Naive B cell (primary cell): ENCODE results near the gene MYO1H. TPM values are rescaled to one million over a fixed set of nuclear protein-coding genes. Genes with fewer than 3 reads are reported as not detected.

Experiments used
- ATAC-seq, 2 donors: fragments of 150-1000 bp; cut with Tn5 transposase; 2 replicates each; pipeline ENCODE4 v1.10.0; 2021; ENCODE audit warnings: low read depth in 2 of 2, mild to moderate bottlenecking in 2 of 2, moderate library complexity in 2 of 2
- DNase-seq: peaks from one replicate; pipeline ENCODE4 v3.0.0; 2022
- H3K27ac Mint-ChIP-seq, 6 donors: one replicate each; pipeline ENCODE4 v1.8.0; 2020 to 2022; ENCODE audit warnings: mild to moderate bottlenecking in 6 of 6, mixed read lengths in 6 of 6, moderate library complexity in 5 of 6, inconsistent platforms in 2 of 6
- H3K27me3 Mint-ChIP-seq, 3 donors: one replicate each; pipeline ENCODE4 v1.8.0; 2021 to 2022; ENCODE audit warnings: mixed read lengths in 3 of 3, mild to moderate bottlenecking in 1 of 3
- H3K36me3 Mint-ChIP-seq, 2 donors: one replicate each; pipeline ENCODE4 v1.8.0; 2020 to 2022; ENCODE audit warnings: mixed read lengths in 2 of 2, inconsistent platforms in 1 of 2, mild to moderate bottlenecking in 1 of 2
- H3K4me1 Mint-ChIP-seq, 3 donors: one replicate each; pipeline ENCODE4 v1.8.0; 2020 to 2022; ENCODE audit warnings: mixed read lengths in 3 of 3, inconsistent platforms in 1 of 3, mild to moderate bottlenecking in 1 of 3, moderate library complexity in 1 of 3
- H3K4me3 Mint-ChIP-seq, 8 donors: one replicate each; pipeline ENCODE4 v1.8.0; 2020 to 2022; ENCODE audit warnings: mild to moderate bottlenecking in 8 of 8, mixed read lengths in 8 of 8, moderate library complexity in 8 of 8, inconsistent platforms in 2 of 8
- H3K9me3 Mint-ChIP-seq, 7 donors: one replicate each; pipeline ENCODE4 v1.8.0; 2020 to 2022; ENCODE audit warnings: mixed read lengths in 7 of 7, mild to moderate bottlenecking in 5 of 7, inconsistent platforms in 2 of 7, moderate library complexity in 1 of 7
- polyA plus RNA-seq, 6 donors: library from polyadenylated mRNA; unstranded; fragments of 300-500 nt; fragmentation: Illumina TruSeq; gene quantifications; one replicate each; pipeline ENCODE4 v1.2.3, GENCODE V29; 2021; ENCODE audit warnings: low read depth in 6 of 6

MYO1H gene
- polyA plus RNA-seq, 6 donors from 2014 or later = not detected

GRCh38 chr12:109489955-109490565, 142.4 kb downstream of the MYO1H start:
- no peaks in the 10 kb centered on the region for H3K9me3 Mint-ChIP-seq
- H3K36me3 Mint-ChIP-seq = peaks cover 39 to 49% of the 10 kb centered on the region in 2 donors
- peak overlapping the region in 2 of 6 donors; percentile 67 to 92 for H3K27ac Mint-ChIP-seq

GRCh38 chr12:109491671-109492070, 144.0 kb downstream of the MYO1H start:
- Mint-ChIP-seq H3K4me1 (no peaks in the 10 kb centered on the region), H3K27me3 (no peaks in the 10 kb centered on the region), H3K27ac (no peak overlapping the region), H3K9me3 (peaks cover 0 to 4% (median 2%) of the 10 kb centered on the region in 7 donors), H3K36me3 (peaks cover 52 to 61% of the 10 kb centered on the region in 2 donors), H3K4me3 (no peak overlapping the region)
- ATAC-seq (no peak), DNase-seq (no peak)

More at GRCh38 chr12:109489955-109490565, 142.4 kb downstream of the MYO1H start:
- Mint-ChIP-seq H3K27me3 (no peaks in the 10 kb centered on the region), H3K4me3 (no peak overlapping the region), H3K4me1 (no peaks in the 10 kb centered on the region)
- DNase-seq (no peak), ATAC-seq (no peak)

- Mint-ChIP-seq H3K4me1 (no peaks in the 10 kb centered on the region), H3K27me3 (no peaks in the 10 kb centered on the region), H3K27ac (no peak overlapping the region), H3K9me3 (peaks cover 0 to 4% (median 2%) of the 10 kb centered on the region in 7 donors), H3K36me3 (peaks cover 54 to 62% of the 10 kb centered on the region in 2 donors), H3K4me3 (no peak overlapping the region)
- ATAC-seq = no peak
- DNase-seq = no peak
Observed at GRCh38 chr12:109492371-109492770, 144.7 kb downstream of the MYO1H start.

- no peak overlapping the region for H3K4me3 Mint-ChIP-seq
- peaks cover 0 to 4% (median 2%) of the 10 kb centered on the region in 7 donors for H3K9me3 Mint-ChIP-seq
- no peak for ATAC-seq
- DNase-seq = no peak
- H3K36me3 Mint-ChIP-seq = peaks cover 60 to 62% of the 10 kb centered on the region in 2 donors
- H3K27ac Mint-ChIP-seq = peak overlapping the region in 1 of 6 donors; percentile 6
- no peaks in the 10 kb centered on the region for H3K27me3 Mint-ChIP-seq
- H3K4me1 Mint-ChIP-seq = no peaks in the 10 kb centered on the region
Observed at GRCh38 chr12:109493090-109493489, 145.4 kb downstream of the MYO1H start.

- Mint-ChIP-seq H3K4me1 (no peaks in the 10 kb centered on the region), H3K27ac (no peak overlapping the region), H3K4me3 (no peak overlapping the region), H3K27me3 (no peaks in the 10 kb centered on the region), H3K9me3 (peaks cover 0 to 4% (median 2%) of the 10 kb centered on the region in 7 donors), H3K36me3 (peaks cover 57 to 63% of the 10 kb centered on the region in 2 donors)
- ATAC-seq = no peak
- DNase-seq = no peak
Observed at GRCh38 chr12:109493938-109494337, 146.2 kb downstream of the MYO1H start.

GRCh38 chr12:109494348-109494881, 146.7 kb downstream of the MYO1H start:
- Mint-ChIP-seq H3K36me3 (peaks cover 52 to 58% of the 10 kb centered on the region in 2 donors), H3K27ac (peak overlapping the region in 2 of 6 donors; percentile 20 to 53)

GRCh38 chr12:109495012-109495411, 147.3 kb downstream of the MYO1H start:
- no peak for DNase-seq
- H3K36me3 Mint-ChIP-seq = peaks cover 49 to 57% of the 10 kb centered on the region in 2 donors
- no peak for ATAC-seq
- no peaks in the 10 kb centered on the region for H3K27me3 Mint-ChIP-seq
- H3K4me3 Mint-ChIP-seq = no peak overlapping the region
- H3K27ac Mint-ChIP-seq = peak overlapping the region in 1 of 6 donors; percentile 53
- peaks cover 0 to 4% (median 2%) of the 10 kb centered on the region in 7 donors for H3K9me3 Mint-ChIP-seq
- no peaks in the 10 kb centered on the region for H3K4me1 Mint-ChIP-seq

More at GRCh38 chr12:109494348-109494881, 146.7 kb downstream of the MYO1H start:
- Mint-ChIP-seq H3K9me3 (peaks cover 0 to 4% (median 2%) of the 10 kb centered on the region in 7 donors), H3K4me3 (no peak overlapping the region), H3K27me3 (no peaks in the 10 kb centered on the region), H3K4me1 (no peaks in the 10 kb centered on the region)
- DNase-seq (no peak), ATAC-seq (no peak)

GRCh38 chr12:109496306-109496705, 148.6 kb downstream of the MYO1H start:
- DNase-seq = no peak
- peak overlapping the region in 1 of 6 donors; percentile 45 for H3K27ac Mint-ChIP-seq
- peaks cover 0 to 4% (median 2%) of the 10 kb centered on the region in 7 donors for H3K9me3 Mint-ChIP-seq
- peaks cover 49 to 53% of the 10 kb centered on the region in 2 donors for H3K36me3 Mint-ChIP-seq
- no peak overlapping the region for H3K4me3 Mint-ChIP-seq
- no peak for ATAC-seq
- peaks cover 0 to 6% (median 0%) of the 10 kb centered on the region in 3 donors for H3K4me1 Mint-ChIP-seq
- H3K27me3 Mint-ChIP-seq = no peaks in the 10 kb centered on the region

GRCh38 chr12:109497675-109498074, 150.0 kb downstream of the MYO1H start:
- H3K4me3 Mint-ChIP-seq = no peak overlapping the region
- DNase-seq = no peak
- H3K27ac Mint-ChIP-seq = peak overlapping the region in 1 of 6 donors; percentile 14
- peaks cover 0 to 4% (median 2%) of the 10 kb centered on the region in 7 donors for H3K9me3 Mint-ChIP-seq
- ATAC-seq = no peak
- H3K4me1 Mint-ChIP-seq = peaks cover 0 to 8% (median 0%) of the 10 kb centered on the region in 3 donors
- peaks cover 46 to 52% of the 10 kb centered on the region in 2 donors for H3K36me3 Mint-ChIP-seq
- no peaks in the 10 kb centered on the region for H3K27me3 Mint-ChIP-seq

Other genes starting within 250 kb of the MYO1H start
- 1 to 10 TPM in 5 of 6 donors, not detected in 1; 1.3 to 4.8 (median 4.0) TPM for gene ACACB, start 231.3 kb upstream of the MYO1H start, polyA plus RNA-seq
- not detected for gene FOXN4, start 38.6 kb upstream of the MYO1H start, polyA plus RNA-seq
- 10 to 100 TPM; 15.6 to 19.8 (median 17.1) TPM for gene KCTD10, start 129.4 kb downstream of the MYO1H start, polyA plus RNA-seq
- 10 to 100 TPM; 19.8 to 30.1 (median 24.4) TPM for gene UBE3B, start 129.7 kb downstream of the MYO1H start, polyA plus RNA-seq
- 10 to 100 TPM; 24.0 to 39.5 (median 36.0) TPM for gene MMAB, start 225.6 kb downstream of the MYO1H start, polyA plus RNA-seq
- 1 to 10 TPM; 2.8 to 4.6 (median 3.6) TPM for gene MVK, start 225.9 kb downstream of the MYO1H start, polyA plus RNA-seq